HEK293T (cell line): ENCODE data around the gene ZNF740.

Experiments
- CTCF ChIA-PET: fragments of 350-600 bp; formaldehyde crosslinking; extraction: SDS; loops from one replicate; lab custom pipeline; 2021; ENCODE audit warnings: antibody characterized with exemption, inconsistent platforms; lab: Yijun Ruan, JAX
- POLR2A ChIA-PET: fragments of 350-600 bp; formaldehyde crosslinking; extraction: SDS; loops from one replicate; lab custom pipeline; 2020; ENCODE audit warnings: antibody characterized with exemption, inconsistent platforms; lab: Yijun Ruan, JAX
- DNase-seq: peaks from one replicate; pipeline ENCODE4 v3.0.0; 2012; ENCODE audit warnings: mixed read lengths; ENCODE audit errors: extremely low spot score
- ARNT ChIP-seq: fragments of 450-650 bp; IDR thresholded peaks from 2 replicates; pipeline ENCODE4 v1.6.1; 2017; ENCODE audit warnings: mild to moderate bottlenecking
- BHLHE40 ChIP-seq: fragments of 450-650 bp; IDR thresholded peaks from 2 replicates; pipeline ENCODE4 v1.6.1; 2016; ENCODE audit warnings: mild to moderate bottlenecking, moderate library complexity, borderline replicate concordance
- CTBP1 ChIP-seq: fragments of 450-650 bp; IDR thresholded peaks from 2 replicates; pipeline ENCODE4 v1.6.1; 2016; ENCODE audit warnings: borderline replicate concordance
- FOXA1 ChIP-seq: fragments of 450-650 bp; IDR thresholded peaks from 2 replicates; pipeline ENCODE4 v1.6.1; 2016; ENCODE audit warnings: mild to moderate bottlenecking
- FOXK2 ChIP-seq: fragments of 450-650 bp; IDR thresholded peaks from 2 replicates; pipeline ENCODE4 v1.6.1; 2016; ENCODE audit warnings: mild to moderate bottlenecking
- FOXM1 ChIP-seq: fragments of 450-650 bp; IDR thresholded peaks from 2 replicates; pipeline ENCODE4 v1.6.1; 2017; ENCODE audit warnings: mild to moderate bottlenecking, borderline replicate concordance
- HDGF ChIP-seq: fragments of 450-650 bp; IDR thresholded peaks from 2 replicates; pipeline ENCODE4 v1.6.1; 2017; ENCODE audit warnings: antibody characterized with exemption, borderline replicate concordance
- L3MBTL2 ChIP-seq: fragments of 450-650 bp; conservative IDR thresholded peaks from 2 replicates; pipeline ENCODE4 v1.6.1; 2016; ENCODE audit warnings: mild to moderate bottlenecking
- LEF1 ChIP-seq: fragments of 450-650 bp; IDR thresholded peaks from 2 replicates; pipeline ENCODE4 v1.6.1; 2017; ENCODE audit warnings: mild to moderate bottlenecking, borderline replicate concordance
- NFRKB ChIP-seq: fragments of 450-650 bp; IDR thresholded peaks from 2 replicates; pipeline ENCODE4 v1.6.1; 2016; ENCODE audit warnings: mild to moderate bottlenecking, moderate library complexity
- PKNOX1 ChIP-seq: fragments of 450-650 bp; IDR thresholded peaks from 2 replicates; pipeline ENCODE4 v1.6.1; 2016
- SUZ12 ChIP-seq: fragments of 450-650 bp; IDR thresholded peaks from 2 replicates; pipeline ENCODE4 v1.6.1; 2016; ENCODE audit warnings: mild to moderate bottlenecking
- TARDBP ChIP-seq: fragments of 450-650 bp; IDR thresholded peaks from 2 replicates; pipeline ENCODE4 v1.6.1; 2016
- ZNF384 ChIP-seq: fragments of 450-650 bp; IDR thresholded peaks from 2 replicates; pipeline ENCODE4 v1.6.1; 2016

The ZNF740 gene

GRCh38 chr12:53235164-53235563, 54.6 kb downstream of the ZNF740 start:
- ChIA-PET POLR2A (interaction anchor here (1.4 to 1.8 kb wide), 3 partner anchors 15 to 37 kb away, joined by 3 to 5 read pairs (median 3); a partner anchor contains a TSS), CTCF (interaction anchor here (0.5 kb wide), 1 partner anchor 44 kb away, joined by 6 read pairs; no protein-coding TSS in a partner anchor)
- DNase-seq = no peak
- TF ChIP-seq CTBP1 (no peak), TARDBP (no peak), BHLHE40 (no peak), FOXK2 (no peak), FOXA1 (no peak), LEF1 (no peak), ZNF384 (no peak), HDGF (no peak)

GRCh38 chr12:53235742-53236442, 55.4 kb downstream of the ZNF740 start:
- POLR2A ChIA-PET = interaction anchor here (1.6 kb wide), 1 partner anchor 16 kb away, joined by 3 read pairs; no protein-coding TSS in a partner anchor
- CTCF ChIA-PET = no interaction called here
- no peak for DNase-seq
- TF ChIP-seq ZNF384 (no peak), PKNOX1 (no peak), TARDBP (no peak), L3MBTL2 (no peak)

- no peak for TF ChIP-seq FOXA1
- TF ChIP-seq L3MBTL2 = no peak
- no peak for TF ChIP-seq CTBP1
- TF ChIP-seq HDGF = no peak
- no peak for TF ChIP-seq ARNT
- no peak for TF ChIP-seq LEF1
- no peak for TF ChIP-seq BHLHE40
- TF ChIP-seq NFRKB = no peak
- TF ChIP-seq TARDBP = no peak
- no peak for TF ChIP-seq FOXK2
- no peak for DNase-seq
- CTCF ChIA-PET = interaction anchor here (0.7 kb wide), 1 partner anchor 30 kb away, joined by 3 read pairs; no protein-coding TSS in a partner anchor
- POLR2A ChIA-PET = no interaction called here
Observed at GRCh38 chr12:53236443-53237111, 56.1 kb downstream of the ZNF740 start.

GRCh38 chr12:53239643-53240258, 59.2 kb downstream of the ZNF740 start:
- ChIA-PET POLR2A (no interaction called here), CTCF (interaction anchor here (0.6 kb wide), 1 partner anchor 228 kb away, joined by 3 read pairs; no protein-coding TSS in a partner anchor)
- no peak for DNase-seq
- TF ChIP-seq FOXA1 (no peak), LEF1 (no peak), FOXM1 (no peak), NFRKB (no peak), PKNOX1 (no peak)

GRCh38 chr12:53241623-53242412, 61.3 kb downstream of the ZNF740 start:
- DNase-seq = no peak
- ChIA-PET POLR2A (interaction anchor here (1.0 kb wide), 1 partner anchor 10 kb away, joined by 3 read pairs; a partner anchor contains a TSS), CTCF (interaction anchor here (0.5 to 1.7 kb wide), 4 partner anchors 28 to 49 kb away, joined by 3 to 7 read pairs (median 4); no protein-coding TSS in a partner anchor)
- TF ChIP-seq PKNOX1 = no peak
- no peak for TF ChIP-seq LEF1
- TF ChIP-seq FOXA1 = no peak
- TF ChIP-seq HDGF = no peak
- TF ChIP-seq SUZ12 = no peak
- TF ChIP-seq ZNF384 = no peak
- TF ChIP-seq NFRKB = no peak
- no peak for TF ChIP-seq ARNT

GRCh38 chr12:53244337-53244736, 63.8 kb downstream of the ZNF740 start:
- ChIA-PET POLR2A (no interaction called here), CTCF (interaction anchor here (0.8 to 1.4 kb wide), 2 partner anchors 23 to 31 kb away, joined by 3 to 5 read pairs; partner anchors contain the start of gene ESPL1)
- no peak for DNase-seq
- TF ChIP-seq ZNF384 = no peak
